ENCODE data around the gene RIPOR3.
"Not testable (repeated sequence)": the region's sequence is repeated elsewhere in the genome, so short reads cannot be mapped to it uniquely, and the experiment has no call there.

The RIPOR3 gene

GRCh38 chr20:50554694-50555579 is 136.4 kb downstream of the RIPOR3 start:
- DNase-seq (ENCODE audit: low read depth): no peak

GRCh38 chr20:50552979-50553378 is 138.4 kb downstream of the RIPOR3 start:
- DNase-seq (ENCODE audit: low read depth): no peak

- no peak for DNase-seq (ENCODE audit: low read depth)
Measured at GRCh38 chr20:50551288-50551687, 140.1 kb downstream of the RIPOR3 start.

GRCh38 chr20:50550531-50550930 is 140.8 kb downstream of the RIPOR3 start:
- DNase-seq (ENCODE audit: low read depth): no peak

- no peak for DNase-seq (ENCODE audit: low read depth)
Measured at GRCh38 chr20:50548396-50548795, 142.9 kb downstream of the RIPOR3 start.

GRCh38 chr20:50547964-50548363 is 143.4 kb downstream of the RIPOR3 start:
- no peak for DNase-seq (ENCODE audit: low read depth)

GRCh38 chr20:50546729-50547314 is 144.5 kb downstream of the RIPOR3 start:
- DNase-seq (ENCODE audit: low read depth): no peak

- DNase-seq (ENCODE audit: low read depth): no peak
Measured at GRCh38 chr20:50545126-50545525, 146.2 kb downstream of the RIPOR3 start.

- DNase-seq (ENCODE audit: low read depth): no peak
Measured at GRCh38 chr20:50543326-50543725, 148.0 kb downstream of the RIPOR3 start.

GRCh38 chr20:50541606-50542041 is 149.7 kb downstream of the RIPOR3 start:
- no peak for DNase-seq (ENCODE audit: low read depth)

- no peak for DNase-seq (ENCODE audit: low read depth)
Measured at GRCh38 chr20:50540620-50541605, 150.4 kb downstream of the RIPOR3 start.

- DNase-seq (ENCODE audit: low read depth): not testable (repeated sequence)
Measured at GRCh38 chr20:50539798-50540197, 151.5 kb downstream of the RIPOR3 start.

- no peak for DNase-seq (ENCODE audit: low read depth)
Measured at GRCh38 chr20:50538276-50538675, 153.1 kb downstream of the RIPOR3 start.

GRCh38 chr20:50537546-50538201 is 153.7 kb downstream of the RIPOR3 start:
- no peak for DNase-seq (ENCODE audit: low read depth)

GRCh38 chr20:50536333-50536732 is 155.0 kb downstream of the RIPOR3 start:
- DNase-seq (ENCODE audit: low read depth): no peak
